ENCODE data around the gene SERINC5.

DNA sequence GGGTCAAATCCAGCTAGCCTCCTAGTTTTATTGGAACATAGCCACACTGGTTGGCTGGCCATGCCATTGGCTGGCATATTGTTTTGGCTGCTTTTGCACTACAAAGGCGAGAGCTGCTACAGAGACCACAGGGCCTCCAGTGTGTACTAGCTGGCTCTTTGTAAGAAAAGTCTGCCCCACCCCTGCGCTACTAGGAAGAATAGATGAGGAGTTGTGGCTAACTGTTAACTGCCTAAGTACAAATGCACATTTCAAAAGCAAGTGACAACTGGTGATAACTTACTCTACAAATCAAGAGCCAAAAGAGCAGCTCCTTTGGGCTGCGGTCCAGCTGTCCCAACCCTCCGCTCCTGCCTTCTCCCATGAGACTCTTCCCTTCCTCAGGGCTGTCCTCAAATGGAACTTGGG, 63.9 kb downstream of the SERINC5 start:
- TF ChIP-seq, protein P1, sequence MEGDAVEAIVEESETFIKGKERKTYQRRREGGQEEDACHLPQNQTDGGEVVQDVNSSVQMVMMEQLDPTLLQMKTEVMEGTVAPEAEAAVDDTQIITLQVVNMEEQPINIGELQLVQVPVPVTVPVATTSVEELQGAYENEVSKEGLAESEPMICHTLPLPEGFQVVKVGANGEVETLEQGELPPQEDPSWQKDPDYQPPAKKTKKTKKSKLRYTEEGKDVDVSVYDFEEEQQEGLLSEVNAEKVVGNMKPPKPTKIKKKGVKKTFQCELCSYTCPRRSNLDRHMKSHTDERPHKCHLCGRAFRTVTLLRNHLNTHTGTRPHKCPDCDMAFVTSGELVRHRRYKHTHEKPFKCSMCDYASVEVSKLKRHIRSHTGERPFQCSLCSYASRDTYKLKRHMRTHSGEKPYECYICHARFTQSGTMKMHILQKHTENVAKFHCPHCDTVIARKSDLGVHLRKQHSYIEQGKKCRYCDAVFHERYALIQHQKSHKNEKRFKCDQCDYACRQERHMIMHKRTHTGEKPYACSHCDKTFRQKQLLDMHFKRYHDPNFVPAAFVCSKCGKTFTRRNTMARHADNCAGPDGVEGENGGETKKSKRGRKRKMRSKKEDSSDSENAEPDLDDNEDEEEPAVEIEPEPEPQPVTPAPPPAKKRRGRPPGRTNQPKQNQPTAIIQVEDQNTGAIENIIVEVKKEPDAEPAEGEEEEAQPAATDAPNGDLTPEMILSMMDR (IDR thresholded peaks at IDR 0.05): no peak
- TF ChIP-seq, protein P2, sequence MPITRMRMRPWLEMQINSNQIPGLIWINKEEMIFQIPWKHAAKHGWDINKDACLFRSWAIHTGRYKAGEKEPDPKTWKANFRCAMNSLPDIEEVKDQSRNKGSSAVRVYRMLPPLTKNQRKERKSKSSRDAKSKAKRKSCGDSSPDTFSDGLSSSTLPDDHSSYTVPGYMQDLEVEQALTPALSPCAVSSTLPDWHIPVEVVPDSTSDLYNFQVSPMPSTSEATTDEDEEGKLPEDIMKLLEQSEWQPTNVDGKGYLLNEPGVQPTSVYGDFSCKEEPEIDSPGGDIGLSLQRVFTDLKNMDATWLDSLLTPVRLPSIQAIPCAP (CRISPR knock-in tag; IDR thresholded peaks at IDR 0.05): no peak

All from WTC11 (cell line).